Measurements from ENCODE around the gene PLPPR4.

The PLPPR4 gene

DNA sequence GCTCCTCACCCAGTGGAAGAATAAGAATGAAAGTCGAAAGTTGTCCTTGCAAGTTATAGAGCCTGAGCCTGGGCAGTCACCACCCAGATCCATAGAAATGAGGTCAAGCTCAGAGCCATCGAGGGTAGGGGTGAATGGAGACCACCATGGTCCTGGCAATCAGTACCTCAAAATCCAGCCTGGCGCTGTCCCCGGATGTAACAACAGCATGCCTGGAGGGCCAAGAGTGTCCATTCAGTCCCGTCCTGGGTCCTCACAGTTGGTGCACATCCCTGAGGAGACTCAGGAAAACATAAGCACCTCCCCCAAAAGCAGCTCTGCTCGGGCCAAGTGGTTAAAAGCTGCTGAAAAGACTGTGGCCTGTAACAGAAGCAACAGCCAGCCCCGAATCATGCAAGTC, 41.8 kb downstream of the PLPPR4 start:
- Histone ChIP-seq H3K9ac (ENCODE audit: low read depth, low read length) (no peak overlapping the region), H3K27ac (ENCODE audit: low read depth, low read length) (no peak overlapping the region), H3K4me1 (ENCODE audit: control insufficient read depth, insufficient read depth, low read length) (peaks cover 4% of the 10 kb centered on the region; the same call in 1 of the 2 replicates), H3K36me3 (ENCODE audit: control insufficient read depth, insufficient read depth, low read length) (no peaks in the 10 kb centered on the region), H3K4me3 (ENCODE audit: low read depth, low read length) (no peak overlapping the region), H3K27me3 (ENCODE audit: control insufficient read depth, insufficient read depth, low read length) (no peaks in the 10 kb centered on the region), H3K9me3 (ENCODE audit: control insufficient read depth, insufficient read depth, low read length) (no peaks in the 10 kb centered on the region)

- no peaks in the 10 kb centered on the region for H3K36me3 ChIP-seq (ENCODE audit: control insufficient read depth, insufficient read depth, low read length)
- H3K4me3 ChIP-seq (ENCODE audit: low read depth, low read length): no peak overlapping the region
- no peak overlapping the region for H3K27ac ChIP-seq (ENCODE audit: low read depth, low read length)
- H3K9me3 ChIP-seq (ENCODE audit: control insufficient read depth, insufficient read depth, low read length): no peaks in the 10 kb centered on the region
- peaks cover 4% of the 10 kb centered on the region; the same call in 1 of the 2 replicates for H3K4me1 ChIP-seq (ENCODE audit: control insufficient read depth, insufficient read depth, low read length)
- no peaks in the 10 kb centered on the region for H3K27me3 ChIP-seq (ENCODE audit: control insufficient read depth, insufficient read depth, low read length)
- H3K9ac ChIP-seq (ENCODE audit: low read depth, low read length): no peak overlapping the region
Observed at GRCh38 chr1:99306644-99307043, 42.4 kb downstream of the PLPPR4 start.

DNA sequence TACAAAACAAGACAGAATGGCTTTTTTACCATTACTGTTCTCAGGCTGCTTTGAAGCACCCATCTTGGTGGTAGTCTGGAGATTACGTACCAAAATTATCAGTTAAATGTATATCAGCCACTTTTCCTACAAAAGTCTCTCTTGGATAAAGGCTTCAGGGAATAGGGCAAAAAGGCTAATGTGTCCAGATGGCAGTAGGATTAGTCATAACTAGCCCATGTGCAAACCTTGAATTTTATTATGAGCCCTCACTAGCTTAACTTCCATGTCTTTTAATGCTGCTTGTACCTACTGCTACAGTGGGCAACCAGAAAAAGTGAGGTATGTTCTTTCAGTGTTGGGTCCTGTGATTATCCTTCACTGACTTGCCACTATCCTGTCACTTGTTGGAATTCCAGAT, 51.0 kb downstream of the PLPPR4 start:
- no peak overlapping the region for H3K9ac ChIP-seq (ENCODE audit: low read depth, low read length)
- H3K4me1 ChIP-seq (ENCODE audit: control insufficient read depth, insufficient read depth, low read length): no peaks in the 10 kb centered on the region
- no peak overlapping the region for H3K4me3 ChIP-seq (ENCODE audit: low read depth, low read length)
- no peaks in the 10 kb centered on the region for H3K9me3 ChIP-seq (ENCODE audit: control insufficient read depth, insufficient read depth, low read length)
- H3K27me3 ChIP-seq (ENCODE audit: control insufficient read depth, insufficient read depth, low read length): no peaks in the 10 kb centered on the region
- no peak overlapping the region for H3K27ac ChIP-seq (ENCODE audit: low read depth, low read length)
- no peaks in the 10 kb centered on the region for H3K36me3 ChIP-seq (ENCODE audit: control insufficient read depth, insufficient read depth, low read length)

DNA sequence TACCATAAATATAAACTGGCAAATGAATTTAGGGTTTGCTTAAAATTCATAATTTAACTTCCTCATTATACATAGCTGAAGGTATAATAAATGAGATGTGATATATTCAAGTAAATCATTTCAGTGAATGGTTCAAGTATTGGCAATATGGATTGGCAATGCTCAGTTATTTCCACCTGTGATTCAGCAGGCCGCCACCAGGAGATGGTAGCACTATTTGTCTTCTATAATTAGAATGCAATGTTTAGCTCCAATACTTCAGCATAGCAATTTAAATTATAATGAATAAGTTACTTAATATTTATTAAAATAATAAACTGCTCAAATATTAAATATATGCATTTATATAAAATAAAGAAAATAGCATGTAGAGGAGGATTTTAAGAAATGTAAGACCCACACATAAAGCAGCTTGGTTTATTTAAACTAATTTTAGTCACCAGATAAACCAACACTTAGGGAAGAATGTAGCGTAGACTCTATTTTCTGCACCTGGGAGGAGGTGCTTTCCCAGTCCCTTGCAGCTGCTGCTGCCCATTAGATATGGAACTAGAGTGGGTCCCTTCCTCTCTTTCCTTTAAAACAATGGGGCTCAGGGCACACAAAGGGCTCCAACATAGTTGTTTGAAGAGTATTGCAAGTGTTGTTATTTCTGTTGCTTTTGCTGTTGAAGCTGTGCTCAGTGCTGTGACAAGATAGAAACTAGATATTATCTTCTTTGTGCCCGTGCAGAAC, 62.1 kb downstream of the PLPPR4 start:
- Histone ChIP-seq H3K4me3 (ENCODE audit: low read depth, low read length) (no peak overlapping the region), H3K4me1 (ENCODE audit: control insufficient read depth, insufficient read depth, low read length) (peaks cover 27% of the 10 kb centered on the region), H3K9ac (ENCODE audit: low read depth, low read length) (no peak overlapping the region), H3K27me3 (ENCODE audit: control insufficient read depth, insufficient read depth, low read length) (no peaks in the 10 kb centered on the region), H3K27ac (ENCODE audit: low read depth, low read length) (no peak overlapping the region), H3K9me3 (ENCODE audit: control insufficient read depth, insufficient read depth, low read length) (no peaks in the 10 kb centered on the region), H3K36me3 (ENCODE audit: control insufficient read depth, insufficient read depth, low read length) (no peaks in the 10 kb centered on the region)

DNA sequence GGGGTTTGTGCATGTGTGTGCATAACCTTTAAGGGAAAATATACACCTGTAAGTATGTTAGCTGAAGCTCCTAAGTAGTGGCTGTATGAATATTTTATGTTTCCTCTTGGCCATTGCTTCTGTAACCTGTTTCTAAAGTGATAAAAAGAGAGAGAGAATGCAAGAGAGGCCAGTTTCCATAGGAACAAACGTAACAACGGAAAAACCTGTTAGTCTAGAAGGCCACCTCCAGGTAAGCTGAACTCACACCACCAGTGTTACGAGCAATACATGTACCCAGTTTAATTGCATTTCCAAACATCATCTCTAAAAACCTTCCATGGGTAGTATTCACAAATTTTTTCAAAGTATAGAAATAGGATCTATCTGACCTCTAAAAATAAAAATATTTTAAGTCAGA, 63.1 kb downstream of the PLPPR4 start:
- no peaks in the 10 kb centered on the region for H3K9me3 ChIP-seq (ENCODE audit: control insufficient read depth, insufficient read depth, low read length)
- peaks cover 27% of the 10 kb centered on the region for H3K4me1 ChIP-seq (ENCODE audit: control insufficient read depth, insufficient read depth, low read length)
- no peaks in the 10 kb centered on the region for H3K27me3 ChIP-seq (ENCODE audit: control insufficient read depth, insufficient read depth, low read length)
- H3K36me3 ChIP-seq (ENCODE audit: control insufficient read depth, insufficient read depth, low read length): no peaks in the 10 kb centered on the region
- H3K4me3 ChIP-seq (ENCODE audit: low read depth, low read length): no peak overlapping the region; the same call in 1 of the 2 replicates
- no peak overlapping the region for H3K9ac ChIP-seq (ENCODE audit: low read depth, low read length)
- no peak overlapping the region for H3K27ac ChIP-seq (ENCODE audit: low read depth, low read length)

GRCh38 chr1:99328171-99328570, 63.9 kb downstream of the PLPPR4 start:
- H3K27me3 ChIP-seq (ENCODE audit: control insufficient read depth, insufficient read depth, low read length): no peaks in the 10 kb centered on the region
- no peaks in the 10 kb centered on the region for H3K9me3 ChIP-seq (ENCODE audit: control insufficient read depth, insufficient read depth, low read length)
- H3K4me1 ChIP-seq (ENCODE audit: control insufficient read depth, insufficient read depth, low read length): peaks cover 27% of the 10 kb centered on the region
- no peak overlapping the region for H3K4me3 ChIP-seq (ENCODE audit: low read depth, low read length)
- H3K36me3 ChIP-seq (ENCODE audit: control insufficient read depth, insufficient read depth, low read length): no peaks in the 10 kb centered on the region
- H3K9ac ChIP-seq (ENCODE audit: low read depth, low read length): no peak overlapping the region
- H3K27ac ChIP-seq (ENCODE audit: low read depth, low read length): no peak overlapping the region

DNA sequence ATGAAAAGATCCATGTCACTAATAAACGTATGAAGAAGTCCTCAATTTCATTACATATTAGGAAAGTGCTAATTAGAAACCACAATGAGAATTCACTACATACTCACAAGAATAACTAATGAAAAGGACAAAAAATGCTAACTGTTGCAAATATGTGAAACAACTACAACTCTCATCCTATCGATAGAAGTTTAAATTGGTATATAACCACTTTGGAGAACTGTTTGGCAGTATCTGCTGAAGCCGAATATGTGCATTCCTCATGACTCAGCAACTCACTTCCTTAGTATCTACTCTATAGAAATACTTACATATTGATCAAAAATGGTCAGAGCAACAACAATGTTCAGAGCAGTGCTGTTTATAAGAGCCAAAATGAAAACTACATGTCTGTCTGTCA, 66.8 kb downstream of the PLPPR4 start:
- H3K4me1 ChIP-seq (ENCODE audit: control insufficient read depth, insufficient read depth, low read length): peaks cover 27% of the 10 kb centered on the region
- no peak overlapping the region for H3K27ac ChIP-seq (ENCODE audit: low read depth, low read length)
- no peak overlapping the region for H3K4me3 ChIP-seq (ENCODE audit: low read depth, low read length)
- H3K36me3 ChIP-seq (ENCODE audit: control insufficient read depth, insufficient read depth, low read length): no peaks in the 10 kb centered on the region
- no peak overlapping the region for H3K9ac ChIP-seq (ENCODE audit: low read depth, low read length)
- H3K9me3 ChIP-seq (ENCODE audit: control insufficient read depth, insufficient read depth, low read length): no peaks in the 10 kb centered on the region
- H3K27me3 ChIP-seq (ENCODE audit: control insufficient read depth, insufficient read depth, low read length): no peaks in the 10 kb centered on the region

DNA sequence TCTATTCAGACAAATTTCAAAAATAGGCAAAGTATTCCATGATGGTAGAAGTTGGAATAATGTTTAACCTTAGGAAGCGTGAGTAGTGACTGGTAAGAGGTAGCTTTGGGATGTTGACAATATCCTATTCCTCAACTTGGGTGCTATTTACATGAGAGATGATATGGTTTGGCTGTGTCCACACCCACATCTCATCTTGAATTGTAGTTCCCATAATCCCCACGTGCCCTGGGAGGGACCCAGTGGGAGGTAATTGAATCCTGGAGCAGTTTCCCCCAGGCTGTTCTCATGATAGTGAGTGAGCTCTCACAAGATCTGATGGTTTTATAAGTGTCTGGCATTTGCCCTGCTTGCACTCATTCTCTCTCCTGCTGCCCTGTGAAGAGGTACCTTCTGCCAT, 67.3 kb downstream of the PLPPR4 start:
- no peak overlapping the region for H3K27ac ChIP-seq (ENCODE audit: low read depth, low read length)
- no peak overlapping the region for H3K9ac ChIP-seq (ENCODE audit: low read depth, low read length)
- H3K36me3 ChIP-seq (ENCODE audit: control insufficient read depth, insufficient read depth, low read length): no peaks in the 10 kb centered on the region
- H3K4me1 ChIP-seq (ENCODE audit: control insufficient read depth, insufficient read depth, low read length): peaks cover 25% of the 10 kb centered on the region
- no peaks in the 10 kb centered on the region for H3K27me3 ChIP-seq (ENCODE audit: control insufficient read depth, insufficient read depth, low read length)
- no peaks in the 10 kb centered on the region for H3K9me3 ChIP-seq (ENCODE audit: control insufficient read depth, insufficient read depth, low read length)
- H3K4me3 ChIP-seq (ENCODE audit: low read depth, low read length): no peak overlapping the region

GRCh38 chr1:99332561-99332960, 68.3 kb downstream of the PLPPR4 start:
- Histone ChIP-seq H3K9me3 (ENCODE audit: control insufficient read depth, insufficient read depth, low read length) (no peaks in the 10 kb centered on the region), H3K27me3 (ENCODE audit: control insufficient read depth, insufficient read depth, low read length) (no peaks in the 10 kb centered on the region), H3K4me3 (ENCODE audit: low read depth, low read length) (no peak overlapping the region), H3K4me1 (ENCODE audit: control insufficient read depth, insufficient read depth, low read length) (peaks cover 16% of the 10 kb centered on the region; the same call in 1 of the 2 replicates), H3K9ac (ENCODE audit: low read depth, low read length) (no peak overlapping the region), H3K36me3 (ENCODE audit: control insufficient read depth, insufficient read depth, low read length) (no peaks in the 10 kb centered on the region), H3K27ac (ENCODE audit: low read depth, low read length) (no peak overlapping the region)

DNA sequence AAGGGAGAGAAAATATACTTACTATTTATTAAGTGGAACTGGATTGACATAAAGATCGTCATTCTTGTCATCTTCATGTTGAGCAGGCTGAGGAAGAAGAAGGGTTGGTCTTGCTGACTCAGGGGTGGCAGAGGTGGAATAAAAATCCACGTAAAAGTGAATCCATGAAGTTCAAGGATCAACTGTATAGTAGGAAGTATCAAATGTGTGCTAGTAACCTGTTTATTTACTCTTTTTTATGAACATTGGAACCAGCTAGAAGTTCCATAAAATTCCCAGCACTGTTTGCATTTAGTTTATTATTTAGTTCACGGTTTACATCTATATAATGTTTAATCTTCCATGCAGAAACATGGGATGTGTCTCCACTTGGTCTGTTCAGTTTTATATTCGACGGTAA, 70.7 kb downstream of the PLPPR4 start:
- Histone ChIP-seq H3K9me3 (ENCODE audit: control insufficient read depth, insufficient read depth, low read length) (no peaks in the 10 kb centered on the region), H3K27me3 (ENCODE audit: control insufficient read depth, insufficient read depth, low read length) (no peaks in the 10 kb centered on the region), H3K4me3 (ENCODE audit: low read depth, low read length) (no peak overlapping the region), H3K4me1 (ENCODE audit: control insufficient read depth, insufficient read depth, low read length) (peaks cover 7% of the 10 kb centered on the region; the same call in 1 of the 2 replicates), H3K36me3 (ENCODE audit: control insufficient read depth, insufficient read depth, low read length) (no peaks in the 10 kb centered on the region), H3K9ac (ENCODE audit: low read depth, low read length) (no peak overlapping the region), H3K27ac (ENCODE audit: low read depth, low read length) (no peak overlapping the region)

DNA sequence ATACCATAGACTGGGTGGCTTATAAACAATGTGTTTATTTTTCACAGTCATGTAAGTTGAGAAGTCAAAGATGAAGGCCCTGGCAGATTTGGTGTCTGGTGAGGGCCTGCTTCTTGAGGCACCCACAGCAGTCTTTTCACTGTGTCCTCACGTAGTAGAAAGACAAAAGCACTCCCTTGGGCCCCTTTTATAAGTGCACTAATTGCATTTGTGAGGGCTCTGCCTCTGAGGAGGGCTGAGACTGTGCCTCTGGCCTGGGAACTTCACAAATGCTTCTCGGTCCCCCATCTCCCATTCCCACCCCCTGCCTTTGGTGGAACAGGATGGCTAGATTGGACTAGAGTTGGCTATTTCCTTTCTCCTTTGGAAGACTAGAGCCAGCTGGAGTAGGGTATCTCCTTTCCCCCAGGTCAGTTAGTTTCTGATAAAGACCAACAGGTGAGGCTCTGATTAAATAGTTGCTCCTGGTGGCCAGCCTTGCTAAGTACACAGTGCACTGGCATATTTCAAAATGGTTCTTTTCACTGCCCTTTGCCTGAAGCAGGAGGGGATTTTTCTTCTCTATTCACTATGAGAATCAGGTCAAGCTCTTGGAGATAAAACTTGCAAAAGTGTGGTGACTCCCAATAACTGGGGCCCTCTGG, 82.9 kb downstream of the PLPPR4 start:
- Histone ChIP-seq H3K27me3 (ENCODE audit: control insufficient read depth, insufficient read depth, low read length) (no peaks in the 10 kb centered on the region), H3K4me1 (ENCODE audit: control insufficient read depth, insufficient read depth, low read length) (no peaks in the 10 kb centered on the region), H3K4me3 (ENCODE audit: low read depth, low read length) (no peak overlapping the region), H3K27ac (ENCODE audit: low read depth, low read length) (no peak overlapping the region), H3K36me3 (ENCODE audit: control insufficient read depth, insufficient read depth, low read length) (no peaks in the 10 kb centered on the region), H3K9me3 (ENCODE audit: control insufficient read depth, insufficient read depth, low read length) (no peaks in the 10 kb centered on the region), H3K9ac (ENCODE audit: low read depth, low read length) (no peak overlapping the region)

Data from HUES48 (cell line).